AG20443 (cell line): ENCODE measurements around the gene TMED4.
"Not testable (repeated sequence)": the region's sequence is repeated elsewhere in the genome, so short reads cannot be mapped to it uniquely, and the experiment has no call there.

Source experiments
- DNase-seq: peaks from one replicate; pipeline ENCODE4 v3.0.0; 2012; ENCODE audit warnings: low spot score, mixed read lengths

Gene TMED4

GRCh38 chr7:44607141-44608068 lies 25.4 kb upstream of the TMED4 start:
- no peak for DNase-seq

GRCh38 chr7:44606341-44607140 lies 24.5 kb upstream of the TMED4 start, which contains the start of gene OGDH:
Gene OGDH, plus strand, starts transcription at chr7:44606627. Its CDS starts 17,717 bp downstream, at chr7:44624344.
- DNase-seq: peak; percentile 99

DNA sequence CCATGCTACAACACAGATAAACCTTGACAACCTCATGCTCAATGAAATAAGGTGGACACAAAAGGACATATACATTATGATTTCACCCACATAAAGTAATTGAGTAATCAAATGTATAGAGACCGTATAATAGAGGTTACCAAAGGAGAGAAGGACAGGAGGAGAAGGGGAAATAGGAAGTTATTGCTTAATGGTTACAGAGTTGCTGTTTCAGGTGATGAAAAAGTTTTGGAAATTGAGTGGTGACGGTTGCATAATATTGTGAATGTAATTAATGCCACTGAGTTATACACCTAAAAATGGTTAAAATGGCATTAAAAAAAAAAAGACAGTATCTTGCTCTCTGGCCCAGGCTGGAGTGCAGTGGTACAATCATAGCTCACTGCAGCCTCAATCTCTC lies 22.9 kb upstream of the TMED4 start:
- DNase-seq: no peak

- no peak for DNase-seq
These were observed 21.2 kb upstream of the TMED4 start for GRCh38 chr7:44603193-44603592.

DNA sequence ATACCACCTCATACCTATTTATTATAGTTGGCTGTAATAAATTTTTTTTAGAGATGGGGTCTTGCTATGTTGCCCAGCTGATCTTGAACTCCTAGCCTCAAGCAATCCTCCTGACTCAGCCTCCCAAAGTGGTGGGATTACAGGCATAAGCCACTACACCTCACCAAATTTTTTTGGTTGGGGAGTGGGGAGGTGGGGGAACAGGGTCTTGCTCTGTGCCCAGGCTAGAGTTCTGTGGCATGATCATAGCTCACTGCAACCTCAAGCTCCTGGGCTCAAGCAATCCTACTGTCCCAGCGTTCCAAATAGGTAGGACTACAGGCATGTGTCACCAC lies 20.5 kb upstream of the TMED4 start:
- DNase-seq: no peak

- no peak for DNase-seq
These were observed 17.2 kb upstream of the TMED4 start for GRCh38 chr7:44599222-44599621.

DNA sequence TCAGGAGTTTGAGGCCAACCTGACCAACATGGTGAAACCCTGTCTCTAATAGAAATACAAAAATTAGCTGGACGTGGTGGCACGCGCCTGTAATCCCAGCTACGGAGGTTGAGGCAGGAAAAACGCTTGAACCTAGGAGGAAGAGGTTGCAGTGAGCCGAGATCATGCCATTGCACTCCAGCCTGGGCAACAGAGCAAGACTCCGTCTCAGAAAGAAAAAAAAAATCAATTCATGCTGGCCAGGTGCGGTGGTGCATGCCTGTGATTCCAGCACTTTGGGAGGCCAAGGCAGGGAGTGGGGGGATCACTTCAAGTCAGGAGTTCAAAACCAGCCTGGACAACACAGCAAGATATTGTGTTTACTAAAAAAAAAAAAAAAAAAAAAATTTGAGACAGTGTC lies 15.2 kb upstream of the TMED4 start:
- DNase-seq: not testable (repeated sequence)

GRCh38 chr7:44595934-44596635 lies 14.1 kb upstream of the TMED4 start:
- DNase-seq: no peak

DNA sequence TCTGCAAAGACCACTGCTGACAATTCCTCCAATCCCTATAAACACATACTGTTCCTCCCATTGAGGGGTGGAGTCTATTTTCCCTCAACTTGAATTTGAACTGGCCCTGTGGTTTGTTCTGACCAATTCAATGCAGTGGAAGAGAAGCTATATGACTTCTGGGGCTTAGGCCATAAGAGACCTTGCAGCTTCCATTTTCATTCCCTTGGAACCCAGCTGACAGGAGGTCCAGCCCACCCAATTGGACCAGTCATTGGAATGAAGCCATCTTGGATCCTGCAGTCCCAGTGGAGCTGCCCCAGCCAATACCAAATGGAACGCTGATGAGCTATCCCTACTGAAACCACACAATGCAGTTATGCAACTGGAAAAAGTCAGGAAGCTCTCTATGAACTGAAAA lies 8.9 kb upstream of the TMED4 start:
- peak; percentile 30 for DNase-seq

DNA sequence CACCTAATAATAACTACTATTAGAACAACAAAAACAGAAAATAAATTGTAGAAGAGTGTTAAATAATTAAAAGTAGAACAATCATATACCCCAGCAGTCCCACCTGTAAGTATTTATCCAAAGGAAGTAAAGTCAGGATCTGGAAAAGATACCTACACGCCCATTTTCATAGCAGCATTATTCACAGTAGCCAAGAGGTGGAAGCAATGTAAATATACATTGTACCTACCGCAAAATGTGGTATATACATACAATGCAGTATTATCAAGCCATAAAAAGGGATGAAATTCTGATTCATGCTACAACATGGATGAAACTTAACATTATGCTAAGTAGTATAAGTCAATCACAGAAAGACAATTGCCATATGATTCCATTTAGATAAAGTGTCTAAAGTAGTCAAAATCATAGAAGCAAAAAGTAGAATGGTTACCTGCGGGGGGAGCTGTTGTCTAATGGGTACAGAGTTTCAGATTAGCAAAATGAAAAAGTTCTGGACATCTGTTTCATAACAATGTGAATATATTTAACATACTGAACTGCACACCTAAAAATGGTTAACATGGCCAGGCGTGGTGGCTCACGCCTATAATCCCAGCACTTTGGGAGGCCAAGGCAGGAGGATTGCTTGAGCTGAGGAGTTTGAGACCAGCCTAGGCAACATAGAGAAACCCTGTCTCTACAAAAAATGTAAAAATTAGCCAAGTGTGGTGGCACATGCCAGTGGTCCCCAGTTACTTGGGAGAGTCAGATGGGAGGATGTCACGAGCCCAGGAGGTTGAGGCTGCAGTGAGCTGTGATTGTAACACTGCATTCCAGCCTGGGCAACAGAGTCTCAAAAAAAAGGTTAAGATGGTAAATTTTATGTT lies 6.0 kb upstream of the TMED4 start:
- DNase-seq: no peak

DNA sequence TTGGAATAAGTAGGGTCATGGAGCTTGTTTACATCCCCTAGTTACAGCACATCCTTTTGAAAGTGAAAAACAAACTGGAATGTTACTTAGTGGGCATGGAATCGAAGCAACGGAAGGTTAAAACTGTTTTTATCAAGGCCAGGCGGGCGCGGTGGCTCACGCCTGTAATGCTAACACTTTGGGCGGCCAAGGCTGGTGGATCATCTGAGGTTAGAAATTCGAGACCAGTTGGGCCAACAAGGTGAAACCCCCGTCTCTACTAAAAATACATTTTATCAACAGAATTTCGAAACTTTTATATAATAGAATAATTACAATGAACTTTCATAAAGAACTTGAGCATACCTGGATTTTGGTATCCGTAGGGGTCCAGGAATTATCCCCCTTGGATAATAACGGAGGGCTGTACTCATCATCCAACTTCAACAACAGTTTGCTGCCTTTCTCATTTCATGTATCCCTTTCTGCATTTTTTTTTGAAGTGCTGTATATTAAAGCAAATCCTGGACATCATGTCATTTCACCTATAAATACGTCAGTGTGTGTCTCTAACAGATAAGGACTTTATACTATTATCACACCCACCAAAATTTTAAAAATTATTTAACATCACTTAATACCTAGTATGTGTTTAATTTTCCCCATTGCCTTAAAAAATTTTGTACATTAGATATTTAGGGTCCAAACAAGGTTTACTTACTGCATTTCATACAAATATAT lies 1.3 kb upstream of the TMED4 start:
- DNase-seq: no peak

DNA sequence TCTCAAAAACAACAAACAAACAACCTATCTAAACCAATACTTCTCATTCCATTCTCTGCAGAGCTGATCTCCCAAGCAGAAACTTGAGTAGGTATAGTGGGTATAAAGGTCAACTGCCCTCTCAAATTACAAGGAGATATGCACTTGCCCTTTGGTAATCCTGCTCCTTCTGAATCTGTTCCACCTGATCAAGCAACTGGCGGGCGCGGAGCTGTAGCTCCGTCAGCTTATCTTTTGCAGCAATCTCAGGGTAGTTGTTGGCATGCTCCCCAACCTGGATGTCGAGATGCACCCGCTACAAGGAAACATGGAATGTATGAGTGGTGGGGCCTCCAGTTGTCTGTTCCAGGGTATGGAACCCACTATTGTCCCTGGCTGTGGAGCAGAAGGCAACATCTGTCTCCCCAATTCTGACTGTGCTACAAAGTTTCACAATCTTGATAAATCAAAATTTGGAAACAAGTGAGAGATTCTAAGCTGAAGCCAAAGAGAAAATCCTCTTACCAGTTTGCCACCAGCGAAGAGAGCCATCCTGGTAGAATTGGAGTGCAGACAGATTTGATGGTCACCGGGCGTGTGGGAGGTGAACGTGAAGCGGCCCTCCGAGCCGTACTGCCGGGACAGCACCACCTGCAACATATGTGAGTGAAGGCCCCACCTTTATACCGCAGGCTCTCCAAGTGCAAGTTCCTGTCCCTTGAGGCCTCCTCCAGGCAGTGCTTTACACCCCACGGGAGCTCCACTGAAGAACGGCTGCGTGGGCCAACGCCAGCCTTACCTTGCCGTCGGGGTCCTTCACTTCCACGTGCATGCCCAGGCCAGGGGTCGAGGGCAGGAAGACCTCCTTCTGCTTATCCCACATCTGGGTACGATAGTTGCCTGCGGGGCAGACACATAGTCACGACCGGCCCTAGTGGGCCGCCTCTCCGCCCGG lies 819 bp downstream of the TMED4 start:
- DNase-seq: no peak

- DNase-seq: no peak
These were observed 5.8 kb downstream of the TMED4 start for GRCh38 chr7:44576228-44576627.

GRCh38 chr7:44575054-44575453 lies 7.0 kb downstream of the TMED4 start:
- DNase-seq: no peak

GRCh38 chr7:44574287-44574872 lies 7.7 kb downstream of the TMED4 start:
- no peak for DNase-seq

DNA sequence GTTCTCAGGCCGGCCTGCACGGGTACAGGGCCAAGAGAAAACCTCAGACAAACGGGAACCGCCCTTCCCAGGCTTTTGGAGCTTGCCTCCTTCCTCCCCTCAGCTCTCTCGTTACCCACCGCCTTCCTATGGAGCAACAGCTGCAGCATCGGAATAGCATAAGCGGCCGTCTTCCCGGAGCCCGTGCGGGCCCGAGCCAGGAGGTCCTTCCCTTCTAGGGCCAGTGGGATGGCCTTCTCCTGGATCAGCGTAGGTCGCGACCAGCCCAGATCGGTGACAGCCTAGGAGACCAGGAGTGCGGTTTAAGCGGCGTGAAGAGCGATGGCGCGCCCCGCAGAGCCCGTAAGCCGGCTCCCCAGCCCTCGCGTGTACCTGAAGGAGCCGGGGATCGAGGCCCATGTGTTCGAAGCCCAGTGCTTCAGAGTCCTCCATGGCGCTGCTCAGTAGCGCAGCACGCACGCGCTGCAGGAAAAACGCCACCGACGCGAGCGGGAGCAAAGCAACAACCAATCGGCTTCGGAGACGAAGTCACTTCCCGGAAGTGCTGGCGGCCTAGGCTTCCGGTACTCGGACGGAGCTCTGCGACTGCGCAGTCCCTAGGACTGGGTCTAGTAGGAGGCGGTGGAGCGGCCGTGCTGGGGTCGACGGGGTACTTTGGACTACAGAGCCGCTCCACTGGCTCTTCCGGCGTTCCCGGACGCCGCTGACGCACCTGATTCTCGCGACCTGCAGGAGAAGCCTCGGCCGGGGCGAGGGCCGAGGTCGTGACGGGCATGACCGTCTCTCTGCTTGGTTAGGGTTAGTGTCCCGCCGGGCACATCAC lies 8.4 kb downstream of the TMED4 start, which contains the start of gene DDX56:
DDX56 (minus strand) TSS at position 445 of the 823 bp plus-strand sequence; CDS start at position 432, 13 bp downstream.
- peak; percentile 97 for DNase-seq

DNA sequence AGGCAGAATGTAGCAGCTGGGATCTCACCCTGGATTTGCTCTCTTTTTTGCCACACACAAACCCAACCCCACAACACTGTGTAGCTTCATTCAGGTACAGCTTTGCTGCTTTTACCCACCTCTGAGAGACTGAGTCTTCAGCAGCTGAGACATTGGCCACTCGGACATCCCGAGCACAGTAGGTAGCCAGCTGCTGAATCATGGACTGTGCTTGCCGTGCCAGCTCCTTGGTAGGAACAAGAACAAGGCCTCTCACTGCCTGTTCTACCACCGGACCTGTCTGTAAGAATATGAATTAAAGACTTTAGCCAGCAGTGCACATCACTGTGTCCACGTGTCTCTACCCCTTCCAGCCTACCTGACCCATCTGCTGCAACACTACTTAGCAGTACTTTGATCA lies 9.3 kb downstream of the TMED4 start:
- DNase-seq: no peak

GRCh38 chr7:44569959-44570358 lies 12.1 kb downstream of the TMED4 start:
- no peak for DNase-seq
